PC-9 (cell line): ENCODE measurements around the gene ACTBL2. TPM values are rescaled to one million over a fixed set of nuclear protein-coding genes. Genes with fewer than 3 reads are reported as not detected.

ENCODE experiments used
- BruUV-seq: library from RNA; stranded (reverse); fragments of 400-500 nt; replicated peaks from 2 replicates; lab custom pipeline; 2021; lab: Mats Ljungman, UMichigan
- CTCF ChIA-PET: fragments of 300-600 bp; sonication (Branson Sonifier 250); formaldehyde crosslinking; loops from one replicate; lab custom pipeline; 2022; ENCODE audit warnings: antibody characterized with exemption; lab: Charles Lee
- POLR2A ChIA-PET: fragments of 300-600 bp; sonication (Branson Sonifier 250); formaldehyde crosslinking; loops from one replicate; lab custom pipeline; 2022; ENCODE audit warnings: antibody characterized with exemption; ENCODE audit not compliant: unreplicated experiment; lab: Charles Lee
- DNase-seq, 2 experiments: peaks; one replicate each; pipeline versions ENCODE4 v3.0.0 to v3.0.0-alpha.2; 2015 to 2022; ENCODE audit warnings: mixed read lengths in 1 of 2
- H2AFZ ChIP-seq: fragments of 200-600 bp; sonication (generic); 2 replicates; pipeline ENCODE4 v1.8.1; 2017; ENCODE audit warnings: antibody characterized with exemption
- H3F3A ChIP-seq: fragments of 200-600 bp; sonication (generic); 2 replicates; pipeline ENCODE4 v1.8.1; 2017; ENCODE audit warnings: antibody characterized with exemption, mild to moderate bottlenecking, low read depth; ENCODE audit not compliant: insufficient read depth
- H3K27ac ChIP-seq: fragments of 200-600 bp; sonication (generic); 2 replicates; pipeline ENCODE4 v1.6.1; 2016; ENCODE audit warnings: mixed run types
- H3K27me3 ChIP-seq: fragments of 200-600 bp; sonication (generic); 2 replicates; pipeline ENCODE4 v1.6.1; 2016; ENCODE audit warnings: low read depth, mixed run types; ENCODE audit not compliant: insufficient read depth
- H3K36me3 ChIP-seq: fragments of 200-600 bp; sonication (generic); 2 replicates; pipeline ENCODE4 v1.6.1; 2016; ENCODE audit warnings: low read depth, mixed run types
- H3K4me1 ChIP-seq: fragments of 200-600 bp; sonication (generic); replicated peaks from 2 replicates; pipeline ENCODE4 v1.6.1; 2016; ENCODE audit warnings: mixed run types; ENCODE audit not compliant: insufficient read depth
- H3K4me2 ChIP-seq: fragments of 200-600 bp; sonication (generic); 2 replicates; pipeline ENCODE4 v1.6.1; 2017; ENCODE audit warnings: mixed run types
- H3K4me3 ChIP-seq: fragments of 200-600 bp; sonication (generic); 2 replicates; pipeline ENCODE4 v1.6.1; 2016; ENCODE audit warnings: mixed run types
- H3K79me2 ChIP-seq: fragments of 200-600 bp; sonication (generic); 2 replicates; pipeline ENCODE4 v1.6.1; 2017; ENCODE audit warnings: low read depth, mixed run types
- H3K9me2 ChIP-seq: fragments of 200-600 bp; sonication (generic); 2 replicates; pipeline ENCODE4 v1.8.1; 2017; ENCODE audit warnings: mild to moderate bottlenecking; ENCODE audit not compliant: insufficient read depth
- H3K9me3 ChIP-seq: fragments of 200-600 bp; sonication (generic); 2 replicates; pipeline ENCODE4 v1.8.1; 2016; ENCODE audit warnings: low read depth; ENCODE audit not compliant: insufficient read depth
- H4K20me1 ChIP-seq: fragments of 200-600 bp; sonication (generic); 2 replicates; pipeline ENCODE4 v1.8.1; 2017; ENCODE audit not compliant: insufficient read depth
- CTCF ChIP-seq: fragments of 200-600 bp; sonication (generic); conservative IDR thresholded peaks from 2 replicates; pipeline ENCODE4 v1.6.1; 2017; ENCODE audit warnings: mixed run types, antibody characterized with exemption, mild to moderate bottlenecking, moderate library complexity
- EZH2 ChIP-seq: fragments of 200-600 bp; sonication (generic); IDR thresholded peaks from 2 replicates; pipeline ENCODE4 v1.8.0; 2017; ENCODE audit warnings: antibody characterized with exemption, low read depth
- intact Hi-C: fragments of 100-400 bp; cut with micrococcal nuclease; formaldehyde crosslinking; loops from one replicate; pipeline ENCODE4 v1.10.0; 2022; ENCODE audit not compliant: unreplicated experiment
- total RNA-seq: library from RNA; stranded (reverse); gene quantifications from 2 replicates; pipeline ENCODE4 v1.2.3, GENCODE V29; 2021

The ACTBL2 gene
- total RNA-seq, 1 experiment from 2014 or later, result 0.98 TPM

- intact Hi-C loops, result loop anchor here (1.0 to 10.0 kb wide), 14 partner anchors 64 to 961 kb away; partner anchors contain the start of gene PLK2
- no TSS peak for BruUV-seq
- Histone ChIP-seq H3K9me3 (peaks cover 6% of the 10 kb centered on the region), H4K20me1 (no peaks in the 10 kb centered on the region), H2AFZ (peak overlapping the region; percentile 63; the same call in 1 of the 2 replicates), H3K4me2 (peak overlapping the region; percentile 45), H3K36me3 (no peaks in the 10 kb centered on the region), H3K4me1 (peaks cover 34% of the 10 kb centered on the region), H3K4me3 (peak overlapping the region; percentile 18; the same call in 1 of the 2 replicates), H3K27me3 (no peaks in the 10 kb centered on the region), H3K79me2 (no peaks in the 10 kb centered on the region), H3F3A (no peaks in the 10 kb centered on the region; the same call in 1 of the 2 replicates), H3K27ac (peak overlapping the region; percentile 74), H3K9me2 (no peaks in the 10 kb centered on the region)
- CTCF ChIA-PET, result interaction anchor here (0.5 to 2.4 kb wide), 11 partner anchors 42 to 967 kb away, joined by 3 to 14 read pairs (median 3); no protein-coding TSS in a partner anchor
- no peak for TF ChIP-seq EZH2
- TF ChIP-seq CTCF, result peak; percentile 84
- POLR2A ChIA-PET, result interaction anchor here (0.7 kb wide), 4 partner anchors 58 to 961 kb away, joined by 3 to 9 read pairs (median 6); no protein-coding TSS in a partner anchor
- peak; percentile 50 to 84 for DNase-seq
Measured at GRCh38 chr5:57499262-57500050, 16.8 kb upstream of the ACTBL2 start.

- TF ChIP-seq EZH2 (no peak), CTCF (no peak)
- Histone ChIP-seq H3K9me3 (peaks cover 6% of the 10 kb centered on the region), H3K27ac (no peak overlapping the region), H3K4me3 (no peak overlapping the region), H3K4me1 (peaks cover 50% of the 10 kb centered on the region), H3F3A (no peaks in the 10 kb centered on the region; the same call in 1 of the 2 replicates), H3K27me3 (no peaks in the 10 kb centered on the region), H4K20me1 (no peaks in the 10 kb centered on the region), H3K4me2 (no peak overlapping the region), H2AFZ (no peak overlapping the region), H3K9me2 (no peaks in the 10 kb centered on the region), H3K36me3 (no peaks in the 10 kb centered on the region), H3K79me2 (no peaks in the 10 kb centered on the region)
- intact Hi-C loops, result loop anchor here (5.0 to 10.0 kb wide), 3 partner anchors 163 to 760 kb away; no protein-coding TSS in a partner anchor
- CTCF ChIA-PET, result interaction anchor here (0.5 kb wide), 1 partner anchor 319 kb away, joined by 7 read pairs; no protein-coding TSS in a partner anchor
- DNase-seq, result no peak
- POLR2A ChIA-PET, result no interaction called here
- no TSS peak for BruUV-seq
Measured at GRCh38 chr5:57497733-57498132, 15.1 kb upstream of the ACTBL2 start.

GRCh38 chr5:57495285-57496086 lies 12.9 kb upstream of the ACTBL2 start:
- H3K4me2 ChIP-seq, result peak overlapping the region; percentile 71
- no peaks in the 10 kb centered on the region for H3K79me2 ChIP-seq
- TSS peak; percentile 87 for BruUV-seq
- H3F3A ChIP-seq, result no peaks in the 10 kb centered on the region; the same call in 1 of the 2 replicates
- ChIA-PET POLR2A (interaction anchor here (0.6 to 1.3 kb wide), 9 partner anchors 25 to 965 kb away, joined by 3 to 13 read pairs (median 6); partner anchors contain the start of gene PLK2), CTCF (interaction anchor here (0.5 to 0.6 kb wide), 2 partner anchors 155 to 1396 kb away, joined by 4 to 5 read pairs; no protein-coding TSS in a partner anchor)
- no peaks in the 10 kb centered on the region for H3K36me3 ChIP-seq
- DNase-seq, result no peak
- H3K27me3 ChIP-seq, result no peaks in the 10 kb centered on the region
- no peaks in the 10 kb centered on the region for H3K9me2 ChIP-seq
- H3K9me3 ChIP-seq, result peaks cover 6% of the 10 kb centered on the region
- no peak overlapping the region for H2AFZ ChIP-seq
- H4K20me1 ChIP-seq, result no peaks in the 10 kb centered on the region
- H3K27ac ChIP-seq, result peak overlapping the region; percentile 95
- intact Hi-C loops, result loop anchor here (1.0 to 10.0 kb wide), 6 partner anchors 129 to 762 kb away; no protein-coding TSS in a partner anchor
- no peak overlapping the region for H3K4me3 ChIP-seq
- TF ChIP-seq EZH2, result no peak
- TF ChIP-seq CTCF, result no peak
- H3K4me1 ChIP-seq, result peaks cover 52% of the 10 kb centered on the region
